GM18858 (cell line): ENCODE data around the gene OR6K6.

Experiments
- ATAC-seq: cut with Tn5 transposase; IDR thresholded peaks from one replicate; pipeline ENCODE4 v1.9.1; 2021; ENCODE audit not compliant: unreplicated experiment

The OR6K6 gene

DNA sequence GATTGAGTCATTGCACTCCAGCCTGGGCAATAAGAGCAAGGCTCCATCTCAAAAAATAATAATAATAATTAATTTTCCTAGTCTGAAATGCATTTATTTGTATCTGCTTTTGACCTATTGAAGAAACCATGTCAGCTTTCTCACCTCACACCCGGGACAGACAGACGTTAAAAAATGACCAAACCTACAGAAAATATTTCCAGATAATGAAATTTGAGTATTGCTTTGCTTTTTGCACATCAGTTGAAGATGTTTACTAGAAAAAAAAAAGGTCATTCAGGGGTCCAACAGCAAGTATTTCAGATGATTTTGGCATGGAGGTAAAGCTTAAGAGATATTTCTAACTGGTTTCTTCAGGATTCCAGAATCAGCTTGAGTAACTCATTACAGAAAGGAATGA lies at the start of gene OR6K6:
TSS of gene OR6K6 (plus strand) at position 301 of the 400 bp plus-strand sequence. CDS start 168 bp downstream, outside the sequence.
- no peak for ATAC-seq

DNA sequence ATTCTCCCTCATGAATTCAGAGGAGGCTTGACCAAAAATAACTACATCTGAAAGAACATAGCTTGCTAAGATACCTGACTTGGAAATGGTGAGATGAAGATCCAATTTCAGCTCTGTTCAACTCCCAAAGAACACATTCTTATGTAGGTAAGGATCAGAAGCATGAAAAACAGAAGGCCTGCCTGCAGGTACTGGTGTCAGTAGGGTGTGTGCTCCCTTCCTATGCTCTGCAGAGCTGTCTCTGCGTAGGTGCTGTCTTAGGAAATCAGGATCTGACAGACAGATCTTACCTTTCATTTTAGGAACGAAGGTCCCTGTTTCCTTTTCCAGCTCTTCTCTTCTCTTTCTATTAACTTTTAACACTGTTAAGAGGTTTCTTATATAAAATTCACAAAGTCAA lies 48.4 kb upstream of the OR6K6 start:
- no peak for ATAC-seq

DNA sequence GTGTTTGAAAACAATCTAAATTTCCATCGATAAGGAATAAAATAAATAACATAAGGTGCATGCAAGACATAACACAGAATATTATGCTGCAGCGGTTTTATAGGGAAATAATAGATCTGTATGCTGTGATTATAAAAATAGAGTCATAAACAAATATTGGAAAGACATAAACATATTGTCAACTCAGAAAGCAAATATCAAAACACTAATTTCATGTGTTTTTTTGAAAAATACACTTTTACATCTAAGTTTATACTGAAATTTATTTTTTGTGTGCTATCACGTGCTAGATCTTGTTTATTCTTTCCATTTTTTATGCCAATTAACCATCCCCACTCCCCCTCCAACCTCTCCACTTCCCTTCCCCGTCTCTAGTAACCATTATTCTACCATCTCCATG lies 43.4 kb upstream of the OR6K6 start:
- no peak for ATAC-seq

DNA sequence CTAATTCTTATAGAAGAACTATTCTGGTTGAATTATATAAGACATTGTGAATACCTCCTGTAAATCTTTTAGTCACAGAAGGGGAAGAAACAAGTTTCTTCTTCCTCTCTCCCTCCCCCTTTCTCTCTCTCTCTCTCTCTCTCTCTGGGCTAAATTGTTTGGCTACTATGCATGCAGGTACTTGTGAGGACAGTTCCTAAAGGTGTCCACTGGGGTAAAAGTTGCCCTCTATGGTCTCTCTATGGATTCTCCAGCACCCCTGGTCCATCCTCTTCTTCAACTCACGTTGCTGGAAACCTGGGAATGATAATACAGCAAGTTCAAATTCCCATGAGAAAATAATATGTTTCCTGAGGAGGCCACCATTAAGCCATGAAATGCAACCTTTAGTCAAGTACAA lies 39.8 kb upstream of the OR6K6 start:
- no peak for ATAC-seq

DNA sequence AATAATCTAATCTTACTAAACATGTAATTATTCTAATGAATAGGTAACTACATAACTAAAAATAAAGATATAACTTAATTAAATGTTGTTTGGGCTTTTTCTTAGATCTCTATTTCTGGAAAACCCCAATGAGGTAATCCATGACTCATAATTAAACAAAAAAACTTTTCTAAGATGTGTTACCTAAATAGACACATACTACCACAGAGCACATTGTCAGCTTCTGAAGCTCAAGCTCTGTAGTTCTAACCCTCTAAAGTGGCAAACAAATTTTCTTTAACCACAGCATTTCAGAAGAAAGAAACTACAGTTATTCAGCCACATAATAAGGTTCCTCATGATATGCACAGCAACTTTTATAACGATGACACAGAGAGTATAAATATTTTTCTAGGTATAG lies 38.2 kb upstream of the OR6K6 start:
- no peak for ATAC-seq

DNA sequence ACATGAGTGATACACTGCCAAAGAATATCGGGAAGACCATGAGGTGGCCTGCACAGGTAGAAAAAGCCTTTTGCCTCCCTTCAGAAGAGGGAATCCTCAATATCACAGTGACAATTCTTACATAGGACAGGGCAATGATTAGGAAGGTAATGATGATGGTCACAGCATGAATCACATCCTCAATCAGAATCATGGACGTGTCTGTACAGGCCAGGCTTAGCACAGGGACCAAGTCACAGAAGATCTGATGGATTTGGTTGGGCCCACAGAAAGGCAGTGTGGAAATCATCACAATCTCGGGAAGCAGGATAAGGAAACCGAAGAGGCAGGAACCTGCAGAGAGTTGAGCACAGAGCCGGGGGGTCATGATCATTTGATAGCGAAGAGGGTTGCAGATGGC lies 37.2 kb upstream of the OR6K6 start:
- ATAC-seq = no peak

DNA sequence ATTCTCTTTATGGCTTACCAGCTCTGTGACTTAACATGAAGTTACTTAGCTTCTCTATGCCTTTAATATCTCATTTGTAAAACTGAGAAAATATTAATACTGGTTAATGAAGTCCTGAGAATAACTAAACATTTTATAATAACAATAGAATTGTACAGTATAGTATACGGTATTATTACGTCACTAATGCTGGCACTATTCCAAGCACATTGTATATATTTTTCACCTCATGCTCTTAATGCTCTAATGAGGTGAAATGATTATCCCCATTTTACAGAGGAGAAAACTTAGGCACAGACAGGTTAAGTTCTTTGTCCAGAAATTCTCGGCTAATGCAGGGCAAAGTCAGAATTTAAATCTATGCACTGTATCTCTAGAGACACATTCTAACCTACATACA lies 34.9 kb upstream of the OR6K6 start:
- ATAC-seq = no peak

DNA sequence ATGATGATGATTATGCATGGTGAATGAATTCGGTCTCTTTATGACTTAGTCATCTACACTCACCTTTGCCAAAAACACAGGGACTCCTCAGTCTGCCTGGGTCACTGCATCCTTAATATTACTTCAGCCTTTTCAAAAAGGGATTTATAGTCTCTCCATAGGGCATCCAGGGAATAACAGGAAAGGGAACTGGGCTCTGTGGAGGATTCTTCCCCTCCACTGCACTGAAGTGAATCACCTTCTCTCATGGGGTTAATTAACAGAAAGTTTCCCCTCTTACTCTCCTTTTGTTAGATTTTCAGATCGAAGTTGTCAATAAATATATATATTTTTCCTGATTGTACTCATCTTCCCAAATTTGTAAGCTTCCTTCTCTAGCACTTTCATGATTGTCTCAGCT lies 33.9 kb upstream of the OR6K6 start, which contains the start of gene OR6K3:
TSS of gene OR6K3 (minus strand) at position 101 of the 400 bp plus-strand sequence. CDS start 2,605 bp downstream, outside the sequence.
- no peak for ATAC-seq

GRCh38 chr1:158724442-158724841 lies 30.1 kb upstream of the OR6K6 start:
- ATAC-seq = no peak

DNA sequence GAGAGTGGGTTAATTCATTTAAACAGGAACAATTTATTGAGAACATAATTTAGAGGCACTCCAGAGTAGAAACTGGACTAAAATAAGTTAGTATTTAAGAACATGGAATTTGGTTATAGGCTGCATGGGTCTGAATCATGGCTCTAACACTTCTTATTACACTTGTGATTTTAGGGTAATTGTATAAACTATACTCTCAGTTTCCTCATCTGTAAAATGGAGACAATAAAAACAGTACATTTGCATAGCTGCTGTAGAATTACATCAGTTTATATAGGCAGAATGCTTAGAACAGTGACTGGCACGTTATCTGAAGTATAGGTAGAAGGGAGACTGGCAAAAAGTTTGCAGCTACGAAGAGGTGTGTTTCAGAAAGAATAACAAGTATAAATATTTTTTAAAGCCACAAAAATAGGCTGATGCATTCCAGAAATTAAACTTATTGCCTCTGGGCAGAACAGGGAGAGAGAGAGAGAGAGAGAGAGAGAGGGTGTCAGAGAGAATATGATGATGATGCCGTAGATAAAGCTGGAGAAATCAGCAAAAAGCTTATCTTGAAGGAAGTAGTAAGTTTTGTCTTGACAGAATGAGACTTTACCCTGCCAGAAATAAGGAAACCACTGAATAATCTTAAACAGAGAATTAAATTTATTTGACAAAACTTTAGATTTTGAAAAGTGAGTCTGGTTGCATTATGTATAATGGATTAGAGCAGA lies 25.9 kb upstream of the OR6K6 start:
- no peak for ATAC-seq

GRCh38 chr1:158730453-158730852 lies 24.1 kb upstream of the OR6K6 start:
- no peak for ATAC-seq

GRCh38 chr1:158731707-158732106 lies 22.8 kb upstream of the OR6K6 start:
- no peak for ATAC-seq

DNA sequence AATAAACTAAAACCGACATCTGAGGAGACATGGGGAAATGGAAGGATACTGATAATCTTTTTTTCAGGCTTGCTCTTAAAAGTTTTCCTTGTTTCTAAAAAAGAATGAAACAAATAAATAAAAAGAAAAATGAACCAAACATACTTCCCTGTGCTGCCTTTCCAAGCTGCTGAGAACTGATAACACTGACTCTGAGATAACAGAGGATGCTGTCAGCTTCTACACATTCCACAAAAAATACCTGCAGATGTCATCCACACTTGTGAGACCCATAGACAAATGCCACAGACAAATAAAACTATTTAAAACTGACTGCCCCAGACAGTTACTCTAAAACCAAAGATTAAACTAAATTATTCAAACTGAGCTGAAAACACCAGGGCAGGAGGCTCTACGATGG lies 22.0 kb upstream of the OR6K6 start:
- ATAC-seq = no peak

DNA sequence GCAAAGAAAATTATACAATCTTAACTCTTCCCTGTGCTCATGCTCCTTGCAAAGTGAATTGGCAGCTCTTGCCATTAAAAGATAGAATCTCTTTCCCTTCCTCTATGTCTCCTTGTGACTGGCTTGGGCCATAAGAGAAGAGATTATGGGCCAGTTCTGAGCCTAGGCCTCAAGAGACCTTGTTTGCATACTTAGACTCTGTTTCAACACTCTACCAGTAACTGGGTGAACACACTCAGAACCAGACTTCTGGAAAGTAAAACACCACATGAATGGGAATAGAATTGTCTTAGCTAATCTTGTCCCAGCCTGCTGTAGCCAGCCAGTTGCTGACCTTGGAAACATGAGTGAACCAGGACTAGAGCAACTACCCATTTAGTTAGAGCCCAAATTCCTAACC lies 18.7 kb upstream of the OR6K6 start:
- ATAC-seq = no peak

GRCh38 chr1:158752155-158752712 lies 2.3 kb upstream of the OR6K6 start:
- no peak for ATAC-seq

DNA sequence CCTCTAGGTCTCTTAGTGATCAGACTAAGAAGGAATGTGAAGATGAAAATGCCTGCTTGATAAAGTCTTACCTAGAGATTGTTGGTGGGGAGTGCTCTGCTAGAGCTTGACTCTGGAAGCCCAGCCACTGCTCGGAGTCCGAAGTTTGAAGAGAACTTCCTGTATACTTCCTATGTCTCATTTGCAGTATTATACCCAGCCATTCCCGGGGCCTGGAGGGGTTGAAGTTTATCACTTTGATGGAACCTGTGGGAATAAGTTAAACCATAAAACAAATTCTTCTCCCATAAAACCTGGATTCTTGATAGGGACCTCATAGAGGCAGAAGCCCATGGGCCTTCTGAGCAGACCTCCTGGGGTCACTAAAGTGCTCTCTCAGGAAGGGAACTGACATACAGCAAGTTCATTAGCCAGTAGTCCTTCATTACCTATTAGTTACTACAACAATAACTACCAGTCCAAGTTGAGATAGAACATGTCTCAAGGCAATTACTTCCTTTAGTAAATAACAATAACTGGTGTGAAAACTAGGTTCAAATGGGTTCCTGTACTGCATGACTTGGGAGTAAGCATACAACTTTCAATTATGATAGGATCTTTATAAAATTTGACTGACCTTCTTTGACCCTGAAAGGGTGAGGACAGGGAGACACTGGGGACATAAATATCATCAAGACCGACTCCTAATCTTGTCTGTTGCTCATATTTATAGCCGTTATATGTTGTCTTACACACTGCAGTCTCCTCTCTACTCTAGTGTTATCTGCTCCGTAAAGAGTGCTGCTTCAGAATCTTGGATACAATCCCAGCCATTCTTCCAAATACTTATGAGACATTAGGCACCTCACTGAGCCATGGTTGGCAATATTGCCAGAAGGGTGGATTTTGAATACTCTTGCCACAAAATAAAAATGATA lies 17.7 kb downstream of the OR6K6 start, which contains the start of gene OR6N1:
TSS of gene OR6N1 (minus strand) at position 246 of the 917 bp plus-strand sequence. CDS start 5,513 bp downstream, outside the sequence.
- ATAC-seq = no peak

DNA sequence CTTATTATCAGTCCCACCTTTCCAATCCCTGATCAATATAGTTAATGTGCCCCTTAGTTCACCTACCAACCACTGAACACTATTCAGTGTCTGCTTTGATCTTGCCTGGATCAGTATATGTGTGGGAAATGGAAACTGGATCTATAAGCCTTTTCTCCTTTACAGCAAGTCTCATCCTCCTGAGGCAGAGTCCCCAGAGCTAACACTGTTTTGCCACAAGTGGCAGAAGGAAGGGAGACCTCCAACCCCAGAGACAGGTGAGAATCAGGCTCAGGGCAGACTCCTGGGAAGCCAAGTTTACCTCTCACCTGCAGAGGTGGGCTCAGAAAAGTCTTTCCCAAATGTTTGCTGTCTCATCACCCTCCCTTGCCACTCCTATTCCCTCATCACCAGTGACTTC lies 26.6 kb downstream of the OR6K6 start, which contains the start of gene OR6N2:
TSS of gene OR6N2 (minus strand) at position 101 of the 400 bp plus-strand sequence. CDS start 3,569 bp downstream, outside the sequence.
- ATAC-seq = no peak

GRCh38 chr1:158793604-158794003 lies 39.1 kb downstream of the OR6K6 start:
- ATAC-seq = no peak

GRCh38 chr1:158794247-158794646 lies 39.7 kb downstream of the OR6K6 start:
- ATAC-seq = no peak

GRCh38 chr1:158798531-158798930 lies 44.0 kb downstream of the OR6K6 start:
- ATAC-seq = no peak

GRCh38 chr1:158799689-158800088 lies 45.2 kb downstream of the OR6K6 start:
- no peak for ATAC-seq
